OCI-LY7 (cell line): ENCODE results near the gene LTO1.

Experiments used
- EZH2phosphoT487 ChIP-seq: fragments of 200-600 bp; sonication (generic); IDR thresholded peaks from 2 replicates; pipeline ENCODE4 v1.6.1; 2018; ENCODE audit warnings: low read depth, borderline replicate concordance, mild to moderate bottlenecking, mixed run types, antibody characterized with exemption, low read length, moderate library complexity, mixed read lengths
- TF ChIP-seq, protein P1 (sequence below): fragments of 200-600 bp; sonication (generic); conservative IDR thresholded peaks from 2 replicates; pipeline ENCODE4 v1.5.1; 2014; ENCODE audit warnings: mild to moderate bottlenecking, antibody characterized with exemption, low read length, moderate library complexity, mixed read lengths

DNA sequence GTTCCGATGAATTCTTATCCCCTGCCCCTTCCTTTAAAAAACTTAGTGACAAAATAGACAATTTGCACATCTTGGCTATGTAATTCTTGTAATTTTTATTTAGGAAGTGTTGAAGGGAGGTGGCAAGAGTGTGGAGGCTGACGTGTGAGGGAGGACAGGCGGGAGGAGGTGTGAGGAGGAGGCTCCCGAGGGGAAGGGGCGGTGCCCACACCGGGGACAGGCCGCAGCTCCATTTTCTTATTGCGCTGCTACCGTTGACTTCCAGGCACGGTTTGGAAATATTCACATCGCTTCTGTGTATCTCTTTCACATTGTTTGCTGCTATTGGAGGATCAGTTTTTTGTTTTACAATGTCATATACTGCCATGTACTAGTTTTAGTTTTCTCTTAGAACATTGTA, 22.2 kb downstream of the LTO1 start:
- TF ChIP-seq, protein P1, sequence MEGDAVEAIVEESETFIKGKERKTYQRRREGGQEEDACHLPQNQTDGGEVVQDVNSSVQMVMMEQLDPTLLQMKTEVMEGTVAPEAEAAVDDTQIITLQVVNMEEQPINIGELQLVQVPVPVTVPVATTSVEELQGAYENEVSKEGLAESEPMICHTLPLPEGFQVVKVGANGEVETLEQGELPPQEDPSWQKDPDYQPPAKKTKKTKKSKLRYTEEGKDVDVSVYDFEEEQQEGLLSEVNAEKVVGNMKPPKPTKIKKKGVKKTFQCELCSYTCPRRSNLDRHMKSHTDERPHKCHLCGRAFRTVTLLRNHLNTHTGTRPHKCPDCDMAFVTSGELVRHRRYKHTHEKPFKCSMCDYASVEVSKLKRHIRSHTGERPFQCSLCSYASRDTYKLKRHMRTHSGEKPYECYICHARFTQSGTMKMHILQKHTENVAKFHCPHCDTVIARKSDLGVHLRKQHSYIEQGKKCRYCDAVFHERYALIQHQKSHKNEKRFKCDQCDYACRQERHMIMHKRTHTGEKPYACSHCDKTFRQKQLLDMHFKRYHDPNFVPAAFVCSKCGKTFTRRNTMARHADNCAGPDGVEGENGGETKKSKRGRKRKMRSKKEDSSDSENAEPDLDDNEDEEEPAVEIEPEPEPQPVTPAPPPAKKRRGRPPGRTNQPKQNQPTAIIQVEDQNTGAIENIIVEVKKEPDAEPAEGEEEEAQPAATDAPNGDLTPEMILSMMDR = no peak
- no peak for TF ChIP-seq EZH2phosphoT487
